GM21528 (cell line): ENCODE results near the gene SH3GLB1.
"Not testable (repeated sequence)": the region's sequence is repeated elsewhere in the genome, so short reads cannot be mapped to it uniquely, and the experiment has no call there.

Source experiments
- ATAC-seq: cut with Tn5 transposase; IDR thresholded peaks from one replicate; pipeline ENCODE4 v1.9.1; 2021; ENCODE audit warnings: mild to moderate bottlenecking, moderate library complexity; ENCODE audit not compliant: unreplicated experiment, low FRiP score

The SH3GLB1 gene

GRCh38 chr1:86704458-86704971 lies at the start of gene SH3GLB1:
Gene SH3GLB1, plus strand, starts transcription at chr1:86704576. Its CDS starts 324 bp downstream, at chr1:86704900.
- peak; percentile 92 for ATAC-seq

GRCh38 chr1:86658381-86658780 lies 46.0 kb upstream of the SH3GLB1 start:
- not testable (repeated sequence) for ATAC-seq

- no peak for ATAC-seq
Observed at GRCh38 chr1:86666368-86666767, 38.0 kb upstream of the SH3GLB1 start.

GRCh38 chr1:86687595-86687994 lies 16.8 kb upstream of the SH3GLB1 start:
- ATAC-seq, result no peak

- no peak for ATAC-seq
Observed at GRCh38 chr1:86692641-86693040, 11.7 kb upstream of the SH3GLB1 start.

DNA sequence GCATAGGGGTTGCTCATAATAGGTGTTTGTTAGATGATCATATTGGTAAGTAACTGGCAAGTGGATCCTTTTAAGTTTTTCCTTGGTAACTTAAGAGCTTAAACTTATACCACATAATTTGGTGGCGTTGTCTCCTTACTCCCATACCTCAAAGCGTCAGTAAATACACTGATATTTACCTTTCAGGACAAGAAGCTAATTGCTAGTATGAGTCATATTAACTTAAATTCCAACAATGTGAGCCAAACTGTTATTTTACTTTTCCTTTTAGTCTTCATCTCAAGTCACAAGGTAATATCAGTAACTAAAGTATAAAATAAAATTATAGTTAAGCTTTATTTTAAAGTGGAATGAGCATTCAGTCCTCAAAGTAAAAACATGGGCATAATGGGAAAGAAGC lies 9.0 kb upstream of the SH3GLB1 start:
- ATAC-seq, result no peak

GRCh38 chr1:86696522-86696921 lies 7.9 kb upstream of the SH3GLB1 start:
- no peak for ATAC-seq

- no peak for ATAC-seq
Observed at GRCh38 chr1:86699186-86699585, 5.2 kb upstream of the SH3GLB1 start.

DNA sequence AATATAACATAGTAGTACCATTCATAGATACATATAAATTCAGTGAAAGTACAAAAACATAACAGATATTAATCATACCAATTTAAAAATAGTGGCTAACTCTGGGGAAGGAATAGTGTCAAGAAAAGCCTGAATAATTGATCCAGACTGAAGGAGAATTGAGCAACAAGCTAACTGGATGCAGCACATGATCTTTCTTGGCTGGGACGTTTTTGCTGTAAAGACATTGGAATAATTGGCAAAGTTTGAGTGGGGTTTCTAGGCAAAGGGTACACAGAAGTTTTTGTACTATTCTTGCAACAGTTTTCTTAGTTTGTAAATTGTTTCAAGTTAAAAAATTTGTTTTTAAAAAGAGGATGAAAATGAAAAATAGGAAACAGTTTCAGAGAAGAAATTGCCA lies 2.6 kb upstream of the SH3GLB1 start:
- ATAC-seq, result no peak

DNA sequence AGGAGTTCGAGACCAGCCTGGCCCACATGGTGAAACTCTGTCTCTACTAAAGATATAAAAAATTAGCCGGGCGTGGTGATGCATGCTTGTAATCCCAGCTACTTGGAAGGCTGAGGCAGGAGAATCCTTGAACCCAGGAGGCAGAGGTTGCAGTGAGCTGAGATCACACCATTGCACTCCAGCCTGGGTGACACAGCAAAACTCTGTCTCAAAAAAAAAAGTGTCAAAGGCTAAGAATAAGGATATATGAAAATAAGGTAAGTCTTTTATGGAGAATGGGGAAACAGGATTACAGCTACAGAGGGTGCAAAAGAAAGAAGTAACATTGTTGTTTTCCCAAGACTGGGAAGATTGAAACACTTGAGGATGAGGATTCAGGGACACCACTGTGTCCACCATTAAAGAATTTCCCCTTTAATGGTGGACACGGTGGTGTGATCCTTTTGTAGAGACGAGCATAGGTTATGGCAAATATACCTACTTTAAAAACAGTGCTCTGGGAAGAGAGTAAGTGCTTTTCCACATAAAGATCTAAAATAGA lies 1.4 kb upstream of the SH3GLB1 start:
- not testable (repeated sequence) for ATAC-seq

- ATAC-seq, result peak; percentile 49
Observed at GRCh38 chr1:86703696-86704457, 499 bp upstream of the SH3GLB1 start.

GRCh38 chr1:86704972-86705664 lies 742 bp downstream of the SH3GLB1 start:
- peak; percentile 38 for ATAC-seq

GRCh38 chr1:86705665-86705985 lies 1.2 kb downstream of the SH3GLB1 start:
- ATAC-seq, result no peak

DNA sequence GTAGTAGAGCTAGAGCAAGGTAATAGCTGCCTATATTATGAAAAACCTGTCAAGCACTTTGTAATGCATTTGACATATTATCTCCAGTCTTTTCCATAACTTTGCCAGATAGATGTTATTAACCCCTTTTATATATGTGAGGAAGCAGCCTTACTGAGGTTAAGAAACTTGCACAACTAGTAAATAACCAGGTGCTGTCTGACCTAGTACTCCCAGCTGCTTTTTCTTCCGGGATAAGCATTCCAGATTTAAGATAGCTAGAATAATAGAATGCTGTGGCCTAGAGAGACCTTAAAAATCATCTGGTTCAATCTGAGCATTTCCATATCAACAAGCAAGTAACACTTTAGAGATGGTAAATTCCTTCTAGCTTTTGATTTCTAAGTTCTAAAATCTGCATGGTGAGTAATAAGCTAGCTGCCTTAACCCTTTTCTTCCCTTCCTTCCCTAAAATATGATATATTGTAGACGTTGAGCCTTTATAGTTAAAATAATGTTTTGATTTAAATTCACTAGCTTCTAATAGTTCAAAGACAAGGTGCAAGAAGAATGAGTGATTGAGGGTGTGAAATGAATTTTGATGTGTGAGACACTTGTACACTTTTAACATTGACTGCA lies 1.8 kb downstream of the SH3GLB1 start:
- no peak for ATAC-seq

DNA sequence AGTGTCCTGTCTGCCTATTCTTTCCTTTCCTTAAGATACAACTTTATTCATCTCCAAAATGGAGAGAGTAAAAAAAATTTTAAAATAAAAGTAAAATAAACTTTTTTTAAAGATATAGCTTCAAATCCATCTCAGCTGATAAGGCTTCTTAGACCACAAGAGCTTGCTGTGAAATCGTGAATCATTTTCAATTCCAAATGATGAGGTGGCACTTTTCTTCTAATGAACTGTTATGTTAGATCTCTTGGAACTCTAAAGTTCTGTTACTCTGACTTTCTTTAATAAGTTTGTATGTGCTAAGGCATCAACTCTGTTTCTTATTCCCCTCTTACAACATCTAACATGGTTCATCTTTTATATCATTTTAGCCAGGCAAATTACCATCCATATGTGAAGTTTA lies 4.5 kb downstream of the SH3GLB1 start:
- ATAC-seq, result no peak

GRCh38 chr1:86712088-86712860 lies 7.9 kb downstream of the SH3GLB1 start:
- ATAC-seq, result no peak

- no peak for ATAC-seq
Observed at GRCh38 chr1:86713477-86713876, 9.1 kb downstream of the SH3GLB1 start.

- ATAC-seq, result no peak
Observed at GRCh38 chr1:86714159-86714558, 9.8 kb downstream of the SH3GLB1 start.

DNA sequence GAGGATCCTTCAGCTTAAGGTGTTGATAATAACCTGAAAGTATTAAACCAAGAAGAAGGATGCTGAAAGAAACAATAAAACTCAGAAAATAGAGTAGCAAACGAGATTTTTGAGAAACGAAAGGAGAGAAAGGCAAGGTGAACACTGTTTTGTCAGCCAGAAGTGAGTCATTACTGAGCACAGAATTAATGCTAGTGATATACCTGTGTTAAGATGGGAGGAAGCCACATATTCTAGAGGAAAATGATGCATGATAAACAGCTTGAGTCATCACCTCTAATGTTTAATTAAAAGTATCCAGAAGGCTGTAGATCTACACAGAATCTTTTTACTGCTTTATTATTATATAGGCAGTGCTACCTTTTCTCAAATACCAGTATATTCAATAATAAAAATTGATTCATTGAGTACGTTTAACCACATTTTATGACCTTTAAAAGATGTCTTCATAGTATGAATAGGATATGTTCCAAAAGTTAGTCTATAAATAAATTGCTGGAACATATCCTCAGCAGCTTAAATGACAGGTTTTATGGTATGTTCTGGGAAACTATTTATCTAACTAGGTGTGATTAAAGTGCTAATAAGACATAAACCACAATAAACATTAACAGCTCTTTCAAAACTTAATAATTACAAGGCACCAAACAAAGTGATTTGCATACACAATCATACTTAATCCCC lies 10.3 kb downstream of the SH3GLB1 start:
- ATAC-seq, result no peak

DNA sequence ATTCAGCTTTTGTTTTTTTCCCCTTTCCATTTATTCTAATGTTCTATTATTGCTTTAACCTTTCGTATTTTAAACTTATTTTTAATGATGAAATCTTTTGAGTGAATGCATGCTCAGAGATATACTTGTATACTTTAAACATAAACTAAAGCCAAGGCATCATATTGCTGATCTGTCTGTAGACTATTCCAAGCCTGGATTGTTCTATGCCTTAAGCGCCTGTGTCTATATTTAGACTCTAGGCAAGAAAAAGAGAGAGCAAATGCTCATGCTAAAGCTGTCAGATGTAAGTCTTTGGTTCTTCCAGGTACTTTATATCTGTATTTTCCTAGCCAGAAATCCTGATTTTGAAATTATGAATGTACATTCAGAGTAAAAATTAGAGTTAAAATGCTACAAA lies 14.4 kb downstream of the SH3GLB1 start:
- no peak for ATAC-seq
